ENCODE measurements around the gene DCLRE1B. TPM values are rescaled to one million over a fixed set of nuclear protein-coding genes. Genes with fewer than 3 reads are reported as not detected.
"Not testable (repeated sequence)": the region's sequence is repeated elsewhere in the genome, so short reads cannot be mapped to it uniquely, and the experiment has no call there.

Gene DCLRE1B
- polyA plus RNA-seq, 1 donor (not counting 4 experiments of a cell fraction or from before 2014, with no cell fraction given), result 5.4 TPM

GRCh38 chr1:113946678-113947387 lies 41.7 kb downstream of the DCLRE1B start:
- dilution Hi-C loops (cut with MboI; ENCODE audit: extremely low pct_ligation_motif_present, low sequenced_read_pairs), result no loop called here
- Histone ChIP-seq H3K4me2 (ENCODE audit: control insufficient read depth, extremely low read depth, insufficient read depth, low read depth, low read length) (no peak overlapping the region), H3K9me1 (ENCODE audit: control insufficient read depth, extremely low read depth, insufficient read depth, low read length) (no peaks in the 10 kb centered on the region), H3K9me3 (ENCODE audit: control insufficient read depth, low read depth, low read length) (no peaks in the 10 kb centered on the region), H3K27ac (ENCODE audit: control insufficient read depth, insufficient read depth, low read length) (no peak overlapping the region), H3K9ac (ENCODE audit: control insufficient read depth, extremely low read depth, insufficient read depth, low read length) (no peak overlapping the region), H2AFZ (ENCODE audit: control insufficient read depth, low read length) (no peak overlapping the region), H4K20me1 (ENCODE audit: control insufficient read depth, extremely low read depth, insufficient read depth, low read length) (no peaks in the 10 kb centered on the region), H3K79me2 (ENCODE audit: control insufficient read depth, insufficient read depth, low read length) (peaks cover 49% of the 10 kb centered on the region), H3K27me3 (ENCODE audit: control insufficient read depth, extremely low read depth, insufficient read depth, low read length) (no peaks in the 10 kb centered on the region), H3K4me3 (ENCODE audit: control insufficient read depth in 2 of 3, extremely low read depth in 1 of 3, insufficient read depth in 2 of 3, low read depth in 1 of 3, low read length in 3 of 3) (no peak overlapping the region), H3K4me1 (ENCODE audit: control insufficient read depth, extremely low read depth, insufficient read depth, low read length) (no peaks in the 10 kb centered on the region), H3K36me3 (ENCODE audit: control insufficient read depth in 2 of 2, extremely low read depth in 1 of 2, insufficient read depth in 2 of 2, low read length in 2 of 2) (no peaks in the 10 kb centered on the region)
- FAIRE-seq, result no peak
- no peak for DNase-seq (ENCODE audit: low read depth, low spot score)
- no peak for TF ChIP-seq EZH2 (IDR thresholded peaks at IDR 0.05; ENCODE audit: low read length)
- no peak for TF ChIP-seq CTCF (optimal IDR thresholded peaks at IDR 0.05 in 1 of 3, IDR thresholded peaks at IDR 0.05 in 1 of 3, conservative IDR thresholded peaks at IDR 0.05 in 1 of 3; ENCODE audit: extremely low read depth in 1 of 3, insufficient read depth in 2 of 3, low read length in 3 of 3)

- no peak for FAIRE-seq
- H3K9ac ChIP-seq (ENCODE audit: control insufficient read depth, extremely low read depth, insufficient read depth, low read length), result no peak overlapping the region
- no peak overlapping the region for H3K4me3 ChIP-seq (ENCODE audit: control insufficient read depth in 2 of 3, extremely low read depth in 1 of 3, insufficient read depth in 2 of 3, low read depth in 1 of 3, low read length in 3 of 3)
- DNase-seq (ENCODE audit: low read depth, low spot score), result no peak
- peaks cover 49% of the 10 kb centered on the region for H3K79me2 ChIP-seq (ENCODE audit: control insufficient read depth, insufficient read depth, low read length)
- no peaks in the 10 kb centered on the region for H4K20me1 ChIP-seq (ENCODE audit: control insufficient read depth, extremely low read depth, insufficient read depth, low read length)
- no peak overlapping the region for H2AFZ ChIP-seq (ENCODE audit: control insufficient read depth, low read length)
- H3K9me1 ChIP-seq (ENCODE audit: control insufficient read depth, extremely low read depth, insufficient read depth, low read length), result no peaks in the 10 kb centered on the region
- dilution Hi-C loops (cut with MboI; ENCODE audit: extremely low pct_ligation_motif_present, low sequenced_read_pairs), result no loop called here
- H3K27me3 ChIP-seq (ENCODE audit: control insufficient read depth, extremely low read depth, insufficient read depth, low read length), result no peaks in the 10 kb centered on the region
- no peaks in the 10 kb centered on the region for H3K9me3 ChIP-seq (ENCODE audit: control insufficient read depth, low read depth, low read length)
- no peak overlapping the region for H3K4me2 ChIP-seq (ENCODE audit: control insufficient read depth, extremely low read depth, insufficient read depth, low read depth, low read length)
- H3K4me1 ChIP-seq (ENCODE audit: control insufficient read depth, extremely low read depth, insufficient read depth, low read length), result no peaks in the 10 kb centered on the region
- H3K36me3 ChIP-seq (ENCODE audit: control insufficient read depth in 2 of 2, extremely low read depth in 1 of 2, insufficient read depth in 2 of 2, low read length in 2 of 2), result no peaks in the 10 kb centered on the region
- TF ChIP-seq EZH2 (IDR thresholded peaks at IDR 0.05; ENCODE audit: low read length) (no peak), CTCF (optimal IDR thresholded peaks at IDR 0.05 in 1 of 3, IDR thresholded peaks at IDR 0.05 in 1 of 3, conservative IDR thresholded peaks at IDR 0.05 in 1 of 3; ENCODE audit: extremely low read depth in 1 of 3, insufficient read depth in 2 of 3, low read length in 3 of 3) (no peak)
- no peak overlapping the region for H3K27ac ChIP-seq (ENCODE audit: control insufficient read depth, insufficient read depth, low read length)
Observed at GRCh38 chr1:113947388-113948107, 42.4 kb downstream of the DCLRE1B start.

- H3K27me3 ChIP-seq (ENCODE audit: control insufficient read depth, extremely low read depth, insufficient read depth, low read length); H2AFZ ChIP-seq (ENCODE audit: control insufficient read depth, low read length); H3K9me1 ChIP-seq (ENCODE audit: control insufficient read depth, extremely low read depth, insufficient read depth, low read length); H3K9me3 ChIP-seq (ENCODE audit: control insufficient read depth, low read depth, low read length); dilution Hi-C loops (cut with MboI; ENCODE audit: extremely low pct_ligation_motif_present, low sequenced_read_pairs); H3K4me3 ChIP-seq (ENCODE audit: control insufficient read depth in 2 of 3, extremely low read depth in 1 of 3, insufficient read depth in 2 of 3, low read depth in 1 of 3, low read length in 3 of 3); DNase-seq (ENCODE audit: low read depth, low spot score); H3K4me2 ChIP-seq (ENCODE audit: control insufficient read depth, extremely low read depth, insufficient read depth, low read depth, low read length); H3K4me1 ChIP-seq (ENCODE audit: control insufficient read depth, extremely low read depth, insufficient read depth, low read length); H3K27ac ChIP-seq (ENCODE audit: control insufficient read depth, insufficient read depth, low read length); H3K9ac ChIP-seq (ENCODE audit: control insufficient read depth, extremely low read depth, insufficient read depth, low read length); H4K20me1 ChIP-seq (ENCODE audit: control insufficient read depth, extremely low read depth, insufficient read depth, low read length); H3K36me3 ChIP-seq (ENCODE audit: control insufficient read depth in 2 of 2, extremely low read depth in 1 of 2, insufficient read depth in 2 of 2, low read length in 2 of 2); FAIRE-seq: not testable (repeated sequence)
- H3K79me2 ChIP-seq (ENCODE audit: control insufficient read depth, insufficient read depth, low read length), result peaks cover 46% of the 10 kb centered on the region
Observed at GRCh38 chr1:113948151-113948550, 43.0 kb downstream of the DCLRE1B start.
